LNCAP (cell line): ENCODE data around the gene ALPP.
"Not testable (repeated sequence)": the region's sequence is repeated elsewhere in the genome, so short reads cannot be mapped to it uniquely, and the experiment has no call there.

Source experiments
- TF ChIP-seq, protein P1 (sequence below): fragments of 450-650 bp; IDR thresholded peaks from 2 replicates; pipeline ENCODE4 v1.5.1; 2017; ENCODE audit warnings: mild to moderate bottlenecking

Gene ALPP

DNA sequence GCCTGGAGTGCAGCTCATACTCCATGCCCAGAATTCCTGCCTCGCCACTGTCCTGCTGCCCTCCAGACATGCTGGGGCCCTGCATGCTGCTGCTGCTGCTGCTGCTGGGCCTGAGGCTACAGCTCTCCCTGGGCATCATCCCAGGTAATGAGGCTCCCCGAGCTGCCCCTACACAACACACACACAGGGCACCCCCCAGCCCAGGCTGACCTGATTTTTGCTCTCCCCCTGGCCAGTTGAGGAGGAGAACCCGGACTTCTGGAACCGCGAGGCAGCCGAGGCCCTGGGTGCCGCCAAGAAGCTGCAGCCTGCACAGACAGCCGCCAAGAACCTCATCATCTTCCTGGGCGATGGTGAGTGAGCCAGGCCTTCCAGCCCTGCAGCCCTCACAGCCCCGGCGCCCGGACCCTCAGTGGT lies at the start of gene ALPP:
Gene ALPP, plus strand, starts transcription at position 17 of the 417 bp plus-strand sequence. Its CDS starts 52 bp downstream, at position 69.
- TF ChIP-seq, protein P1, sequence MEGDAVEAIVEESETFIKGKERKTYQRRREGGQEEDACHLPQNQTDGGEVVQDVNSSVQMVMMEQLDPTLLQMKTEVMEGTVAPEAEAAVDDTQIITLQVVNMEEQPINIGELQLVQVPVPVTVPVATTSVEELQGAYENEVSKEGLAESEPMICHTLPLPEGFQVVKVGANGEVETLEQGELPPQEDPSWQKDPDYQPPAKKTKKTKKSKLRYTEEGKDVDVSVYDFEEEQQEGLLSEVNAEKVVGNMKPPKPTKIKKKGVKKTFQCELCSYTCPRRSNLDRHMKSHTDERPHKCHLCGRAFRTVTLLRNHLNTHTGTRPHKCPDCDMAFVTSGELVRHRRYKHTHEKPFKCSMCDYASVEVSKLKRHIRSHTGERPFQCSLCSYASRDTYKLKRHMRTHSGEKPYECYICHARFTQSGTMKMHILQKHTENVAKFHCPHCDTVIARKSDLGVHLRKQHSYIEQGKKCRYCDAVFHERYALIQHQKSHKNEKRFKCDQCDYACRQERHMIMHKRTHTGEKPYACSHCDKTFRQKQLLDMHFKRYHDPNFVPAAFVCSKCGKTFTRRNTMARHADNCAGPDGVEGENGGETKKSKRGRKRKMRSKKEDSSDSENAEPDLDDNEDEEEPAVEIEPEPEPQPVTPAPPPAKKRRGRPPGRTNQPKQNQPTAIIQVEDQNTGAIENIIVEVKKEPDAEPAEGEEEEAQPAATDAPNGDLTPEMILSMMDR = not testable (repeated sequence)

DNA sequence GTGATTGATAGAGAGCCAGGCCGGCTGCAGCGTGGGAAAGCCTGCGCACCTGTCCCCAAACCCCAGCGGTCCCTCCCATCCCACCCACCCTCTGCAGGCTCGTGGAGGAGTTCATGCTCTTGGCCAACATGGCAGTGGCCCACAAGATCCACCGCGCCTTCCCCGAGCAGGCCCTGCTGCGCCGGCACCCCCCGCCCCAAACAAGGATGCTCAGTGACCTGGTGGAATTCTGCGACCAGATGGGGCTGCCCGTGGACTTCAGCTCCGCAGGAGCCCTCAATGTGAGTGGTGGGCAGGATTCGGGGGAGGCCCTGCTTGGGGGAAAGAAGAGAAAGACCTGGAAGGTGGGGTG lies 48.9 kb upstream of the ALPP start:
- TF ChIP-seq, protein P1 = no peak

DNA sequence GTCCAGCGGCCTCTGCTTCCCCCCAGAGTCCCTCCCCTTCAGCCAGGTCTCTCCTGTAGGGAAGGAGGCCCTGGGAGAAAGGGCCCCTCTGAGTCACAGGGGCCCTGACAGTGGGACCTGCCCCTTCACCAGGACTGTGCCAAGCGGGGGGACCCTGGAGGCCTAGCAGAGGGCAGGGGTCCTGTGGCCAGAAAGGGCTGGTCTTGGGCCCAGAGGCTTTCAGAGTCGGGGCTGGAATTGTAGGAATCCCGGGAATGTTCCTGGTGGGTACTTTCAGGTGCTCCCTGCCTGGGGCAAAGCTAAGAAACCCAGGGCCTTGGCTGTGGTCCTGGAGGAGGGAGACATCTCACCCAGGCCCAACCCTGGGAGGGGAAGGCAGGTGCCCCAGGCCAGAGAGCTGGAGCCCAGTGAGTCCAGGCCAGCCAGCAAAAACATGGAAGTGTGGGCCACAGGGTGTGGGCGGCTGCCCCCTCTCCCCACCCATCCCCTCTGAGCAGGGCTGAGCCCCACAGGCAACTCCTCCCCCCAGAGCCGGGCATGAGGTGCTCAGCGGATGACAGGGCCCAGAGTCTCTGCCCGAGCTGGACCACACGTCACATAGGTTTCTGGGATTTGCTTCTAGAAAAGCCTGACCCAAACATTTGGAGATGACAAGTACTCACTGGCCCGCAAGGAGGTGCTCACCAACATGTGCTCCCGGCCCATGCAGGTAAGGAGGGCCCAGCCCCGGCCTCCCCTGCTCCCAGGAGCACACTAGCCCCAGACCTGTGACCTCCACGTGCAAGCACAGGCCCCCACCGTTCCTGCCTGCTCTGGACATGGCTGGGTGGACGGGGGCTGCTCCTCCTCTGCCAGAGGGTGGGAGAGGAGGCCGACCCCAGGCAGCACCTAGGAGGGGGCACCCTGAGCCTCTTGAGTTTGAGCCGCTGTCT lies 48.2 kb upstream of the ALPP start:
- TF ChIP-seq, protein P1 = no peak

DNA sequence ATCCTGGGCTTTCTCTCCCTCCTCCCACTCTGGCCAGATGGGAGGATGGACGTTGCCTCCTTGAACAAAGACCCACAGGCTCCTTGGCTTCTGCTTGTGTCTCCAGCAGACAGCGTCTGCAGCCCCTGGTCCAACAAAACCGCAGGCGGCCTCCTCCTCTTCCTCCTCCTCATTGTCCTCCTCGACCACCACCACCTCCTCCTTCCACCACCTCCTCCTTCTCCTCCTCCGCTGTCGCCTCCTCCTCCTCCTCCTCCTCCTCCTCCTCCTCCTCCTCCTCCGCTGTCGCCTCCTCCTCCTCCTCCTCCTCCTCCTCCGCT lies 45.7 kb upstream of the ALPP start:
- TF ChIP-seq, protein P1 = no peak

DNA sequence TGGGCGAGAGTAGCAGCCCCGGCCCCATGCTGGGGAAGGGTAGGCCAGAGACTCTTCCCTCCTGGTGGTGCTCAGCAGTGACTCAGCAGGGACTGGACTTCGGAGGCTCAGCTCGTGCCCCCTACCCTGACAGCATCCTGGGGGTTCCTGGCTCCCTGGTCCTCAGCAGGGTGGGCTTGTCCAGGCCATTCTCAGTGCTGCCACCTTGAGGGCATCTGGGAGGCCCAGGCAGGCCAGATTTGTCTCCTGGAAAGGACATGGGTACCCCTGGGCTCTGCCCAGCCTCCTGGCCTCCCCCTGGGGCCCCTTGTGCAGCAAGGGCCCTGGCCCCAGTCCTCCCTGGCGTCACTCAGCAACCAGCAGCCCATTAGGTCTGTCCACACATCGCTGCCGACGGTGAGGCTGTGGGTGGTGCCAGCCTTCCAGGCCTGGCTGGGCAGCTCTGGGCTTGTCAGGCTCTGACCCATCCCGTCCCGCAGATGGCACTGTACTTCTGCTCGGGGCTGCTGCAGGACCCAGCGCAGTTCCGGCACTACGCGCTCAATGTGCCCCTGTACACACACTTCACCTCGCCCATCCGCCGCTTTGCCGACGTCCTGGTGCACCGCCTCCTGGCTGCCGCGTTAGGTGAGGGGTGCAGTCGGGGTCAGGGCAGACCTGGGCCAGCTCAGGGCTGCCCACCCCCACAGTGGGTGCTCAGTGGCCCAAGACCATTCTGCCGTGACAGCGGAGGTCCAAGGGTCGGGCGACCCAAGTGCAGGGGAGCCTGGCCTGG lies 45.0 kb upstream of the ALPP start:
- TF ChIP-seq, protein P1 = peak; percentile 56

DNA sequence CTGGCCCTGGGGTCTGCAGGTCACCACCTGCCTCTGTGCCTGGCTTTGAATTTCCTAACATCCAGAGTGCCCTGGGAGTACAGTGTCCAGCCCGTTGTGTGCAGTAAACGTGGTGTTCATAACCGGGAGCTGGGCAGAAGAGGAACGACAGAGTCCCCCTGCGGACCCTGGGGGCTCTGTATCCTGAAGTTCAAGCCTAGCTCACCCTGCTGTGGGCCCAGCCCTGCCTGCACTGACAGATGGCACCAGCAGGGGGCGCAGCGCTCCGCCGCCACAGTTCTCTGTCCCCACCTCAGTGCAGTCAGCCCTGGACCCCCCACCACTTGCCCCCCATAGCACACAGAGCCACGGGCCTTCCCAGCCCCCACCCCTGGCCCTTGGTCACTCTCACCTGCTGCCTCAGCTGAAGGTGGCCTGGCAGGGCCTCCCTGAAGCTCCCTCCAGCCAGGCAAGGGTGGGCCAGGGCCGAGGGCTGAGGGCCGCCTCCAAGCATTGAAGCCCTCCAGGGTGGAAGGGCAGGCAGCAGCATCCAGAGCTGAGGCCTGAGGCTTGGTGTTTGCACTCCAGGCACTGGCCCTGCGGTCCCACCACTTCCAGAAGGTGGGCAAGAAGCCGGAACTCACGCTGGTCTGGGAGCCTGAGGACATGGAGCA lies 43.2 kb upstream of the ALPP start:
- TF ChIP-seq, protein P1 = peak; percentile 74

DNA sequence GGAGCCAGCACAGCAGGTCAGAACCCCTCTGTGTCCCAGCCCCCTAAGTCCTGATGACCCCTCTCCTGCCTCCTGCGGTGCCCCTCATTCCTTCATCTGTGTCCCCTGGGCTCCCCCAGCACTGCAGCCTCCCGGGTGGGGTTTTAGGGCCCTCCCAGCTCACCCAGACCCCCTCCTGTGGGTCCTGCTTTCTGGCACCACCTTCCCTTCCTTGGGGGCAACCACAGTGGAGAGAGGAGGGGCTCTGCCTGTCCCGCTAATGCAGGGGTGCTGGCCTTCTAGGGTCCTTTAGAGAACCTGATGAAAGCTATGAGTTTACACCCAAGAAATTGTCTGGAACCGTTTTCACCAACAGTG lies 42.7 kb upstream of the ALPP start:
- TF ChIP-seq, protein P1 = no peak
